ENCODE results near the gene SPATA9.

The SPATA9 gene

DNA sequence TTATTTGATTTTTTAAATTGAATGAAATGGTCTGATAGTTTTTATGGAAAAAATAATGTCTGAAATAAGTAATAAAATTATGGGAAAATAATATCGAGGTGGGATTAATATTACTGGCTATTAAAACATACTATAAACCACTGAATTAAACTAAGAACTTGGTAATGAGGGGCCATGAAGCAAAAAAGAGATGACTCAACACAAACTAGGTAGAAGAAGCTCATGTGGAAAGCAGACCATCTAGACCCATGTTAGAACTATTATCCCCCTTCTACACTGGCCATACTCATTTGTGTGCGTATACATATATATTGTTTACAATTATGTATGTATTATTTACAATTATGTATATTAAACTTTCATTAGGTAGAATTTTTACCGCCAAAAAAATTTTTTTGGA, 71.4 kb downstream of the SPATA9 start:
- in situ Hi-C loops (cut with MboI; ENCODE audit: low pct_unique_long_range_greater_than_20kb, low sequenced_read_pairs, unreplicated experiment), result no loop called here
- TF ChIP-seq, protein P1, sequence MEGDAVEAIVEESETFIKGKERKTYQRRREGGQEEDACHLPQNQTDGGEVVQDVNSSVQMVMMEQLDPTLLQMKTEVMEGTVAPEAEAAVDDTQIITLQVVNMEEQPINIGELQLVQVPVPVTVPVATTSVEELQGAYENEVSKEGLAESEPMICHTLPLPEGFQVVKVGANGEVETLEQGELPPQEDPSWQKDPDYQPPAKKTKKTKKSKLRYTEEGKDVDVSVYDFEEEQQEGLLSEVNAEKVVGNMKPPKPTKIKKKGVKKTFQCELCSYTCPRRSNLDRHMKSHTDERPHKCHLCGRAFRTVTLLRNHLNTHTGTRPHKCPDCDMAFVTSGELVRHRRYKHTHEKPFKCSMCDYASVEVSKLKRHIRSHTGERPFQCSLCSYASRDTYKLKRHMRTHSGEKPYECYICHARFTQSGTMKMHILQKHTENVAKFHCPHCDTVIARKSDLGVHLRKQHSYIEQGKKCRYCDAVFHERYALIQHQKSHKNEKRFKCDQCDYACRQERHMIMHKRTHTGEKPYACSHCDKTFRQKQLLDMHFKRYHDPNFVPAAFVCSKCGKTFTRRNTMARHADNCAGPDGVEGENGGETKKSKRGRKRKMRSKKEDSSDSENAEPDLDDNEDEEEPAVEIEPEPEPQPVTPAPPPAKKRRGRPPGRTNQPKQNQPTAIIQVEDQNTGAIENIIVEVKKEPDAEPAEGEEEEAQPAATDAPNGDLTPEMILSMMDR (IDR thresholded peaks at IDR 0.05; ENCODE audit: extremely low read depth, insufficient read depth, missing control alignments), result no peak

DNA sequence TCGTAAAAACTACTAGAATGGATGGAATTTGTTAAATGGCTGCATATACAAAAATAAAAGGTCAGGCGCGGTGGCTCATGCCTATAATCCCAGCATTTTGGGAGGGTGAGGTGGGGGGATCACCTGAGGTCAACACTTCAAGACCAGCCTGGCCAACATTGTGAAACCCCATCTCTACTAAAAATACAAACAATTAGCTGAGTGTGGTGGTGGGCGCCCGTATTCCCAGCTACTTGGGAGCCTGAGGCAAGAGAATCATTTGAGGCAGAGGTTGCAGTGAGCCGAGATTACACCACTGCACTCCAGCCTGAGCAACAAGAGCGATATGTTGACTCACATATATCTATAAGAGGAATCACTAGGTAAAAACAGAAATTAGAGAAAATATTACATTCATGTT, 72.2 kb downstream of the SPATA9 start:
- TF ChIP-seq, protein P1 (IDR thresholded peaks at IDR 0.05; ENCODE audit: extremely low read depth, insufficient read depth, missing control alignments), result no peak
- no peak for DNase-seq (ENCODE audit: low spot score)
- in situ Hi-C loops (cut with MboI; ENCODE audit: low pct_unique_long_range_greater_than_20kb, low sequenced_read_pairs, unreplicated experiment), result no loop called here

More for the DNA sequence above, 71.4 kb downstream of the SPATA9 start:
- DNase-seq (ENCODE audit: low spot score), result no peak

DNA sequence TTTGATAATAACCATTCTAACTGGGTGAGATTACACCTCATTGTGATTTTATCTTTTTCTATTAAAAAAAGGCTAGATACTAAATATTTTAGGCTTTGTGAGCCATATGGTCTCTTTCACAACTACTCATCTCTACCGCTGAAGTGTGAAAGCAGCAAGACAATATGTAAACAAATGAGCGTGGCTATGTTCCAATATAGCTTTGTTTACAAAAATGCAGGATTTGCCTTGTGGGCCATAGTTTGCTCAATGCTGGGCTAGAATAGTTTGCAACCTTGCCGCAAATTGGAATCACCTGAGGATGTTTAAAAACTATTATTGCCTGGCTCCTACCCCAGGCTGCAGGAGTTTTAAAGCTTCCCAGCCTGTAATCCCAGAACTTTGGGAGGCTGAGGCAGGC, 73.1 kb downstream of the SPATA9 start:
- TF ChIP-seq, protein P1 (IDR thresholded peaks at IDR 0.05; ENCODE audit: extremely low read depth, insufficient read depth, missing control alignments), result no peak
- in situ Hi-C loops (cut with MboI; ENCODE audit: low pct_unique_long_range_greater_than_20kb, low sequenced_read_pairs, unreplicated experiment), result no loop called here
- DNase-seq (ENCODE audit: low spot score), result no peak
